Measurements from ENCODE around the gene ZMYND8.
"Not testable (repeated sequence)": the region's sequence is repeated elsewhere in the genome, so short reads cannot be mapped to it uniquely, and the experiment has no call there.

DNA sequence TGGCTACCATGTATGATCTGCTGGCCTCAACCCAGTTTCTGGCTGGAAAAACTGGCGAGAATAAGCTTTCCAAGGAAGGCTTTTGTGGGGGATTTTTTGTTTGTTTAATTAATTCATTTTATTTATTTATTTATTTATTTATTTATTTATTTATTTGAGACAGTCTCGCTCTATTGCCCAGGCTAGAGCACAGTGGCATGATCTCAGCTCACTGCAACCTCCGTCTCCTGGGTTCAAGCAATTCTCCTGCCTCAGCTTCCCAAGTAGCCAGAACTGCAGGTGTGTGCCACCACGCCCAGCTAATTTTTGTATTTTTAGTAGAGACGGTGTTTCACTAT is 79.0 kb downstream of the ZMYND8 start:
- TF ChIP-seq TAF1 (IDR thresholded peaks at IDR 0.05; ENCODE audit: low read depth, low read length); JUN (IDR thresholded peaks at IDR 0.05; ENCODE audit: low read depth, low read length); RAD21 (IDR thresholded peaks at IDR 0.05 in 1 of 2, conservative IDR thresholded peaks at IDR 0.05 in 1 of 2; ENCODE audit: low read depth in 2 of 2, low read length in 2 of 2); CTCF (IDR thresholded peaks at IDR 0.05; ENCODE audit: control extremely low read depth in 1 of 3, insufficient read depth in 1 of 3, low read depth in 1 of 3, low read length in 3 of 3); EZH2 (IDR thresholded peaks at IDR 0.05; ENCODE audit: low read depth, low read length, severe bottlenecking); POLR2AphosphoS5 (IDR thresholded peaks at IDR 0.05; ENCODE audit: low read depth, low read length): not testable (repeated sequence)

Measured in H1 (cell line).